ENCODE measurements around the gene CFAP299.

The CFAP299 gene

GRCh38 chr4:80713409-80713808 lies 377.9 kb downstream of the CFAP299 start:
- Histone ChIP-seq H2BK15ac (ENCODE audit: low read length) (no peak overlapping the region), H3K79me1 (ENCODE audit: low read depth, low read length) (no peaks in the 10 kb centered on the region), H3K14ac (ENCODE audit: low read length) (no peak overlapping the region), H4K91ac (ENCODE audit: low read depth, low read length, poor library complexity) (no peak overlapping the region), H3K4ac (ENCODE audit: low read length) (no peak overlapping the region), H3K27ac (replicated peaks; ENCODE audit: low read length) (no peak overlapping the region), H3K4me1 (ENCODE audit: control insufficient read depth in 2 of 2, insufficient read depth in 1 of 2, low read depth in 1 of 2, low read length in 2 of 2) (no peaks in the 10 kb centered on the region), H4K8ac (ENCODE audit: low read depth, low read length) (no peak overlapping the region), H2AFZ (ENCODE audit: low read length) (no peak overlapping the region), H3K9ac (ENCODE audit: low read depth, low read length, poor library complexity) (no peak overlapping the region), H3K27me3 (ENCODE audit: control insufficient read depth in 3 of 3, insufficient read depth in 3 of 3, low read depth in 1 of 3, low read length in 3 of 3) (no peaks in the 10 kb centered on the region), H3K23ac (ENCODE audit: low read depth, low read length, poor library complexity) (no peak overlapping the region), H2BK5ac (ENCODE audit: low read length) (no peak overlapping the region), H2AK5ac (ENCODE audit: low read depth, low read length) (no peak overlapping the region), H2BK120ac (ENCODE audit: low read depth, low read length) (no peak overlapping the region), H3K4me2 (ENCODE audit: insufficient read depth, low read length, poor library complexity, severe bottlenecking) (no peak overlapping the region), H3K18ac (ENCODE audit: low read length) (no peak overlapping the region), H3K4me3 (ENCODE audit: low read length in 2 of 2) (no peak overlapping the region), H2BK12ac (ENCODE audit: low read length) (no peak overlapping the region), H3K36me3 (replicated peaks in 1 of 2; ENCODE audit: control insufficient read depth in 2 of 2, insufficient read depth in 2 of 2, low read length in 2 of 2) (no peaks in the 10 kb centered on the region), H3K9me3 (replicated peaks in 1 of 2; ENCODE audit: control insufficient read depth in 2 of 2, insufficient read depth in 1 of 2, low read depth in 1 of 2, low read length in 2 of 2) (no peaks in the 10 kb centered on the region)
- no CpG with 5 or more reads among the region's 1 CpG for WGBS, 2 donors (ENCODE audit: extremely low coverage in 2 of 2, insufficient read length in 2 of 2, insufficient replicate concordance in 1 of 2)
- DNase-seq (ENCODE audit: low spot score) = no peak

GRCh38 chr4:80717204-80717603 lies 381.7 kb downstream of the CFAP299 start:
- H3K14ac ChIP-seq (ENCODE audit: low read length) = no peak overlapping the region
- no peak overlapping the region for H3K27ac ChIP-seq (replicated peaks; ENCODE audit: low read length)
- H2BK120ac ChIP-seq (ENCODE audit: low read depth, low read length) = no peak overlapping the region
- WGBS, 2 donors (ENCODE audit: extremely low coverage in 2 of 2, insufficient read length in 2 of 2, insufficient replicate concordance in 1 of 2) = no CpG with 5 or more reads among the region's 2 CpGs
- no peak overlapping the region for H2AK5ac ChIP-seq (ENCODE audit: low read depth, low read length)
- no peak overlapping the region for H4K91ac ChIP-seq (ENCODE audit: low read depth, low read length, poor library complexity)
- no peak overlapping the region for H4K8ac ChIP-seq (ENCODE audit: low read depth, low read length)
- H3K9me3 ChIP-seq (replicated peaks in 1 of 2; ENCODE audit: control insufficient read depth in 2 of 2, insufficient read depth in 1 of 2, low read depth in 1 of 2, low read length in 2 of 2) = peaks cover 0 to 4% of the 10 kb centered on the region in 2 donors
- H2AFZ ChIP-seq (ENCODE audit: low read length) = no peak overlapping the region
- H3K23ac ChIP-seq (ENCODE audit: low read depth, low read length, poor library complexity) = no peak overlapping the region
- H3K4ac ChIP-seq (ENCODE audit: low read length) = no peak overlapping the region
- no peak overlapping the region for H3K4me2 ChIP-seq (ENCODE audit: insufficient read depth, low read length, poor library complexity, severe bottlenecking)
- no peak overlapping the region for H3K18ac ChIP-seq (ENCODE audit: low read length)
- no peaks in the 10 kb centered on the region for H3K36me3 ChIP-seq (replicated peaks in 1 of 2; ENCODE audit: control insufficient read depth in 2 of 2, insufficient read depth in 2 of 2, low read length in 2 of 2)
- no peak overlapping the region for H2BK12ac ChIP-seq (ENCODE audit: low read length)
- H3K27me3 ChIP-seq (ENCODE audit: control insufficient read depth in 3 of 3, insufficient read depth in 3 of 3, low read depth in 1 of 3, low read length in 3 of 3) = no peaks in the 10 kb centered on the region
- no peak overlapping the region for H3K4me3 ChIP-seq (ENCODE audit: low read length in 2 of 2)
- H2BK5ac ChIP-seq (ENCODE audit: low read length) = no peak overlapping the region
- no peak for DNase-seq (ENCODE audit: low spot score)
- no peaks in the 10 kb centered on the region for H3K79me1 ChIP-seq (ENCODE audit: low read depth, low read length)
- no peak overlapping the region for H3K9ac ChIP-seq (ENCODE audit: low read depth, low read length, poor library complexity)
- H3K4me1 ChIP-seq (ENCODE audit: control insufficient read depth in 2 of 2, insufficient read depth in 1 of 2, low read depth in 1 of 2, low read length in 2 of 2) = no peaks in the 10 kb centered on the region
- H2BK15ac ChIP-seq (ENCODE audit: low read length) = no peak overlapping the region

GRCh38 chr4:80726471-80726870 lies 390.9 kb downstream of the CFAP299 start:
- no peaks in the 10 kb centered on the region for H3K9me3 ChIP-seq (replicated peaks in 1 of 2; ENCODE audit: control insufficient read depth in 2 of 2, insufficient read depth in 1 of 2, low read depth in 1 of 2, low read length in 2 of 2)
- no peak overlapping the region for H3K23ac ChIP-seq (ENCODE audit: low read depth, low read length, poor library complexity)
- no peak overlapping the region for H3K14ac ChIP-seq (ENCODE audit: low read length)
- peaks cover 0 to 4% of the 10 kb centered on the region in 2 donors for H3K4me1 ChIP-seq (ENCODE audit: control insufficient read depth in 2 of 2, insufficient read depth in 1 of 2, low read depth in 1 of 2, low read length in 2 of 2)
- H3K4me2 ChIP-seq (ENCODE audit: insufficient read depth, low read length, poor library complexity, severe bottlenecking) = no peak overlapping the region
- H3K27ac ChIP-seq (replicated peaks; ENCODE audit: low read length) = no peak overlapping the region
- H3K18ac ChIP-seq (ENCODE audit: low read length) = no peak overlapping the region
- no peak for DNase-seq (ENCODE audit: low spot score)
- H4K91ac ChIP-seq (ENCODE audit: low read depth, low read length, poor library complexity) = no peak overlapping the region
- no peak overlapping the region for H2AK5ac ChIP-seq (ENCODE audit: low read depth, low read length)
- no peak overlapping the region for H4K8ac ChIP-seq (ENCODE audit: low read depth, low read length)
- no peak overlapping the region for H2BK120ac ChIP-seq (ENCODE audit: low read depth, low read length)
- H2BK15ac ChIP-seq (ENCODE audit: low read length) = no peak overlapping the region
- no peaks in the 10 kb centered on the region for H3K79me1 ChIP-seq (ENCODE audit: low read depth, low read length)
- WGBS, 2 donors (ENCODE audit: extremely low coverage in 2 of 2, insufficient read length in 2 of 2, insufficient replicate concordance in 1 of 2) = no CpG with 5 or more reads among the region's 1 CpG
- H3K9ac ChIP-seq (ENCODE audit: low read depth, low read length, poor library complexity) = no peak overlapping the region
- no peak overlapping the region for H2BK5ac ChIP-seq (ENCODE audit: low read length)
- H3K4me3 ChIP-seq (ENCODE audit: low read length in 2 of 2) = no peak overlapping the region
- H2AFZ ChIP-seq (ENCODE audit: low read length) = no peak overlapping the region
- H3K36me3 ChIP-seq (replicated peaks in 1 of 2; ENCODE audit: control insufficient read depth in 2 of 2, insufficient read depth in 2 of 2, low read length in 2 of 2) = no peaks in the 10 kb centered on the region
- no peak overlapping the region for H3K4ac ChIP-seq (ENCODE audit: low read length)
- no peaks in the 10 kb centered on the region for H3K27me3 ChIP-seq (ENCODE audit: control insufficient read depth in 3 of 3, insufficient read depth in 3 of 3, low read depth in 1 of 3, low read length in 3 of 3)
- no peak overlapping the region for H2BK12ac ChIP-seq (ENCODE audit: low read length)

- Histone ChIP-seq H4K91ac (ENCODE audit: low read depth, low read length, poor library complexity) (no peak overlapping the region), H3K27ac (replicated peaks; ENCODE audit: low read length) (no peak overlapping the region), H2BK5ac (ENCODE audit: low read length) (no peak overlapping the region), H3K27me3 (ENCODE audit: control insufficient read depth in 3 of 3, insufficient read depth in 3 of 3, low read depth in 1 of 3, low read length in 3 of 3) (no peaks in the 10 kb centered on the region), H2BK12ac (ENCODE audit: low read length) (no peak overlapping the region), H3K23ac (ENCODE audit: low read depth, low read length, poor library complexity) (no peak overlapping the region), H3K4me1 (ENCODE audit: control insufficient read depth in 2 of 2, insufficient read depth in 1 of 2, low read depth in 1 of 2, low read length in 2 of 2) (peaks cover 0 to 4% of the 10 kb centered on the region in 2 donors), H3K36me3 (replicated peaks in 1 of 2; ENCODE audit: control insufficient read depth in 2 of 2, insufficient read depth in 2 of 2, low read length in 2 of 2) (no peaks in the 10 kb centered on the region), H2BK15ac (ENCODE audit: low read length) (no peak overlapping the region), H4K8ac (ENCODE audit: low read depth, low read length) (no peak overlapping the region), H3K9ac (ENCODE audit: low read depth, low read length, poor library complexity) (no peak overlapping the region), H3K14ac (ENCODE audit: low read length) (no peak overlapping the region), H3K18ac (ENCODE audit: low read length) (no peak overlapping the region), H2AFZ (ENCODE audit: low read length) (no peak overlapping the region), H3K4me2 (ENCODE audit: insufficient read depth, low read length, poor library complexity, severe bottlenecking) (no peak overlapping the region), H3K79me1 (ENCODE audit: low read depth, low read length) (no peaks in the 10 kb centered on the region), H3K9me3 (replicated peaks in 1 of 2; ENCODE audit: control insufficient read depth in 2 of 2, insufficient read depth in 1 of 2, low read depth in 1 of 2, low read length in 2 of 2) (no peaks in the 10 kb centered on the region), H2AK5ac (ENCODE audit: low read depth, low read length) (no peak overlapping the region), H3K4me3 (ENCODE audit: low read length in 2 of 2) (no peak overlapping the region), H3K4ac (ENCODE audit: low read length) (no peak overlapping the region), H2BK120ac (ENCODE audit: low read depth, low read length) (no peak overlapping the region)
- no CpG with 5 or more reads among the region's 1 CpG for WGBS, 2 donors (ENCODE audit: extremely low coverage in 2 of 2, insufficient read length in 2 of 2, insufficient replicate concordance in 1 of 2)
- no peak for DNase-seq (ENCODE audit: low spot score)
These were observed 394.6 kb downstream of the CFAP299 start for GRCh38 chr4:80730158-80730557.

Measured in neuronal stem cell (in vitro differentiated cells).